ENCODE measurements around the gene PCDHA1.
A peak's percentile ranks its signal among the peaks of the same experiment; 100 is the strongest.
"Not testable (repeated sequence)": the region's sequence is repeated elsewhere in the genome, so short reads cannot be mapped to it uniquely, and the experiment has no call there.

Gene PCDHA1

GRCh38 chr5:140821375-140822280 is 35.7 kb downstream of the PCDHA1 start, which contains the start of gene PCDHA5:
PCDHA5 (plus strand) TSS chr5:140821613.
- TF ChIP-seq CTCF (IDR thresholded peaks at IDR 0.05; ENCODE audit: insufficient read depth, missing control alignments): no peak
- FAIRE-seq (no peak), DNase-seq (ENCODE audit: insufficient read length, low spot score) (no peak)

GRCh38 chr5:140822281-140822629 is 36.3 kb downstream of the PCDHA1 start:
- no peak for DNase-seq (ENCODE audit: insufficient read length, low spot score)
- TF ChIP-seq CTCF (IDR thresholded peaks at IDR 0.05; ENCODE audit: insufficient read depth, missing control alignments): no peak
- no peak for FAIRE-seq

GRCh38 chr5:140822969-140823368 is 37.0 kb downstream of the PCDHA1 start:
- not testable (repeated sequence) for FAIRE-seq

GRCh38 chr5:140823475-140823874 is 37.5 kb downstream of the PCDHA1 start:
- TF ChIP-seq CTCF (IDR thresholded peaks at IDR 0.05; ENCODE audit: insufficient read depth, missing control alignments): no peak
- DNase-seq (ENCODE audit: insufficient read length, low spot score): no peak
- FAIRE-seq: no peak

More at GRCh38 chr5:140822969-140823368, 37.0 kb downstream of the PCDHA1 start:
- not testable (repeated sequence) for DNase-seq (ENCODE audit: insufficient read length, low spot score)

GRCh38 chr5:140827704-140828361 is 41.9 kb downstream of the PCDHA1 start, which contains the start of gene PCDHA6:
PCDHA6 (plus strand) TSS chr5:140827960; CDS start chr5:140828092, 132 bp downstream.
- FAIRE-seq: peak; percentile 77
- peak; percentile 49 for TF ChIP-seq CTCF (IDR thresholded peaks at IDR 0.05; ENCODE audit: insufficient read depth, missing control alignments)
- no peak for DNase-seq (ENCODE audit: insufficient read length, low spot score)

GRCh38 chr5:140828362-140828737 is 42.4 kb downstream of the PCDHA1 start:
- peak; percentile 45 for TF ChIP-seq CTCF (IDR thresholded peaks at IDR 0.05; ENCODE audit: insufficient read depth, missing control alignments)
- no peak for FAIRE-seq
- no peak for DNase-seq (ENCODE audit: insufficient read length, low spot score)

GRCh38 chr5:140829511-140830501 is 43.9 kb downstream of the PCDHA1 start:
- DNase-seq (ENCODE audit: insufficient read length, low spot score); FAIRE-seq: not testable (repeated sequence)

Measured in D721Med (cell line).